Measurements from ENCODE around the gene SNX24. TPM values are rescaled to one million over a fixed set of nuclear protein-coding genes. Genes with fewer than 3 reads are reported as not detected.
A peak's percentile ranks its signal among the peaks of the same experiment; 100 is the strongest.

Gene SNX24
- total and polyA plus RNA-seq, 10 of the 15 experiments (the other 5 are each of a cell fraction or from before 2014, with no cell fraction given) = 0.15 to 6.6 (median 4.1) TPM

DNA sequence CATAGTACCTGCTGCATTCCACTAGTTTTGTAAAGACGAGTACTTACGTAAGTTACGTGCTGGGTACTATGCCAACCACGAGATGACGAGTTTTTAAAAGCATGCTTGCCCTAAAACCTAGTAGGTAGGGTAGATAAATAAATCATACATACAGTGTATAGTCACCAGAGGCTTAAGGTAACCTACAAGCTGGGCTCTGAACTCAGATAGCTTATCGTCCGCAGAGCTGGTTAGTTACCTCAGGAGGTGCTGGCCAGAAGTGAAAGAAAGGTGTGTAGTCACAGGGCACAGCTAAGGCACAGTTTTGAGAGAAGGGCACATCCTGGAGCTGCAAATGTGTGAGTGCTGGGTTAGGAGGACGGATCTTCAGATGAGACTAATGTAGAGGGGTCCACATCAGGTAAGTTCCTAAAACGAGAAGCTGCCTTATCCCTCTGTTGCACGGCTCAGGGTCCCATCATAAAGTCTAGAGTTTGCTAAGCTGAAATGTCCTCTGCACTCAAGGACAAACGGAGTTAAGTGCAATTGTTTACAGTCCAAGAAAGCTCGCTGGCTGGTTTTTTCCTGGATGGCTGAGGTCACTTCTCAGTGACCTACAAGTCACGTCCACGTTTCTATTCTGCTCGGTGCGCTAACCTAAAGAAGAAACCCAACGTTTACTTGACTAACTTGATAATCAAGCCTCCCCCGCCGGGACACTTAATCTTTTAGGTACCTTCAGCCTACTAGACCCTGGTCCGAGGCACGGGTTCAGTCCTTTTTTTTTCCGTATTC lies 1.1 kb upstream of the SNX24 start:
- H3K27ac ChIP-seq (ENCODE audit: control insufficient read depth, insufficient read depth) = no peak overlapping the region
- ChIA-PET RAD21 (ENCODE audit: unreplicated experiment) (interaction anchor here (0.7 to 1.6 kb wide), 3 partner anchors 65 to 142 kb away, joined by 3 to 4 read pairs (median 3); no protein-coding TSS in a partner anchor), SMC1A (ENCODE audit: uncharacterized antibody, unreplicated experiment) (interaction anchor here (1.0 to 1.3 kb wide), 3 partner anchors 9 to 142 kb away, joined by 3 read pairs; no protein-coding TSS in a partner anchor), POLR2A (no interaction called here), CTCF (interaction anchor here (1.0 to 1.4 kb wide), 5 partner anchors 18 to 182 kb away, joined by 3 read pairs; no protein-coding TSS in a partner anchor)
- H3K79me2 ChIP-seq (ENCODE audit: control insufficient read depth, insufficient read depth, low read length) = no peaks in the 10 kb centered on the region
- DNase-seq (ENCODE audit: low read depth, low spot score) = no peak
- peak; percentile 13 for ATAC-seq
- FAIRE-seq = peak; percentile 44
- no peak for TF ChIP-seq CHD4 (IDR thresholded peaks at IDR 0.05)
- TF ChIP-seq ZNF274 (IDR thresholded peaks at IDR 0.05; ENCODE audit: insufficient read depth, insufficient read length) = no peak
- no peak for TF ChIP-seq EZH2 (IDR thresholded peaks at IDR 0.05; ENCODE audit: borderline replicate concordance, control insufficient read depth, low read depth, low read length)
- no peak for TF ChIP-seq BHLHE40 (IDR thresholded peaks at IDR 0.05; ENCODE audit: borderline replicate concordance in 1 of 2, low read depth in 2 of 2, low read length in 1 of 2)
- TF ChIP-seq USF2 (IDR thresholded peaks at IDR 0.05; ENCODE audit: borderline replicate concordance, low read depth, low read length) = no peak
- TF ChIP-seq ZNF622 (IDR thresholded peaks at IDR 0.05) = no peak
- no peak for TF ChIP-seq MTA3 (IDR thresholded peaks at IDR 0.05; ENCODE audit: borderline replicate concordance, low read length)
- peak overlapping the region; percentile 32; the same call in 1 of the 2 replicates for H3K9ac ChIP-seq (ENCODE audit: control insufficient read depth, insufficient read depth, low read length)
- in situ Hi-C loops (cut with MboI) = no loop called here
- H3K27me3 ChIP-seq (replicated peaks in 1 of 2; ENCODE audit: control insufficient read depth in 2 of 2, insufficient read depth in 2 of 2, low read length in 1 of 2) = no peaks in the 10 kb centered on the region
- H3K4me1 ChIP-seq (ENCODE audit: control insufficient read depth, insufficient read depth, low read length) = peaks cover 6% of the 10 kb centered on the region
- intact Hi-C loops (cut with micrococcal nuclease; ENCODE audit: unreplicated experiment) = no loop called here
- peak overlapping the region; percentile 67 for H3K4me2 ChIP-seq (ENCODE audit: control insufficient read depth, insufficient read depth)
- H3K9me3 ChIP-seq (replicated peaks; ENCODE audit: control insufficient read depth, insufficient read depth, low read length) = no peaks in the 10 kb centered on the region
- H4K20me1 ChIP-seq (ENCODE audit: control insufficient read depth, insufficient read depth) = no peaks in the 10 kb centered on the region
- WGBS (ENCODE audit: insufficient coverage, insufficient replicate concordance, low lambda C conversion rate, missing lambda C conversion rate) = 35% methylated on average over 22 of the region's 22 CpGs
- H3K36me3 ChIP-seq (ENCODE audit: control insufficient read depth in 2 of 2, insufficient read depth in 2 of 2, low read length in 1 of 2) = no peaks in the 10 kb centered on the region
- no TSS peak for BruUV-seq (replicated peaks)
- peak overlapping the region; percentile 71 for H3K4me3 ChIP-seq
- peak overlapping the region; percentile 86 for H2AFZ ChIP-seq (ENCODE audit: control insufficient read depth, low read depth, low read length)
